Transverse colon (tissue), 3 donors: Measurements from ENCODE around the gene WTIP.

ENCODE experiments used
- POLR2A ChIP-seq: fragments of 450-650 bp; IDR thresholded peaks from one replicate; pipeline ENCODE4 v1.6.1; 2016; ENCODE audit warnings: antibody characterized with exemption, mild to moderate bottlenecking, moderate library complexity
- TF ChIP-seq, protein P1 (sequence below), 5 experiments: fragments of 200-600 bp in 3 of 5; fragments of 450-650 bp in 2 of 5; sonication (generic) in 3 of 5; IDR thresholded peaks; 1 replicate in 2 of 5; 2 replicates in 3 of 5; pipeline ENCODE4 v1.5.1; 2016 to 2017; ENCODE audit warnings: antibody characterized with exemption in 5 of 5, inconsistent platforms in 3 of 5, mild to moderate bottlenecking in 2 of 5, moderate library complexity in 1 of 5

DNA sequence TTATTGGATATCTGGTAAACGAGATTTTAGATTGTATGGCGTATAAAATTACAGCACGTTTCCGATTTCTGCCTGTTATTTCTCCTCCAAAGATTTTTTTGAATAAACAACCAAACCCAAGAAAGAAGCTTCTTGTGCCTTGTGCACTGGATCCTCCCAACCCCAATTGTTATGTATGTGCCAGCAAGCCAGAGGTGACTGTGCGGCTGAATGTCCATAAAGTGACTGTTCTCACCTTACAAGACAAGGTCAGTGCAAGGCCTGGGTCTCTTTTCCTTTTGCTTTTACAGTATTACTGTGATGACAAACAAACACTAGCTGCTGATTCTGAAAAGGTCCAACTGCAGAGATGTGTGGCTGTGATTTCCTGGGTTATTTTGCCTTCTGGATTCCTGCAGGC is 22.9 kb upstream of the WTIP start:
- TF ChIP-seq POLR2A = no peak
- TF ChIP-seq, protein P1, sequence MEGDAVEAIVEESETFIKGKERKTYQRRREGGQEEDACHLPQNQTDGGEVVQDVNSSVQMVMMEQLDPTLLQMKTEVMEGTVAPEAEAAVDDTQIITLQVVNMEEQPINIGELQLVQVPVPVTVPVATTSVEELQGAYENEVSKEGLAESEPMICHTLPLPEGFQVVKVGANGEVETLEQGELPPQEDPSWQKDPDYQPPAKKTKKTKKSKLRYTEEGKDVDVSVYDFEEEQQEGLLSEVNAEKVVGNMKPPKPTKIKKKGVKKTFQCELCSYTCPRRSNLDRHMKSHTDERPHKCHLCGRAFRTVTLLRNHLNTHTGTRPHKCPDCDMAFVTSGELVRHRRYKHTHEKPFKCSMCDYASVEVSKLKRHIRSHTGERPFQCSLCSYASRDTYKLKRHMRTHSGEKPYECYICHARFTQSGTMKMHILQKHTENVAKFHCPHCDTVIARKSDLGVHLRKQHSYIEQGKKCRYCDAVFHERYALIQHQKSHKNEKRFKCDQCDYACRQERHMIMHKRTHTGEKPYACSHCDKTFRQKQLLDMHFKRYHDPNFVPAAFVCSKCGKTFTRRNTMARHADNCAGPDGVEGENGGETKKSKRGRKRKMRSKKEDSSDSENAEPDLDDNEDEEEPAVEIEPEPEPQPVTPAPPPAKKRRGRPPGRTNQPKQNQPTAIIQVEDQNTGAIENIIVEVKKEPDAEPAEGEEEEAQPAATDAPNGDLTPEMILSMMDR (IDR thresholded peaks at IDR 0.05) = no peak
